Measurements from ENCODE around the gene PHC2.

DNA sequence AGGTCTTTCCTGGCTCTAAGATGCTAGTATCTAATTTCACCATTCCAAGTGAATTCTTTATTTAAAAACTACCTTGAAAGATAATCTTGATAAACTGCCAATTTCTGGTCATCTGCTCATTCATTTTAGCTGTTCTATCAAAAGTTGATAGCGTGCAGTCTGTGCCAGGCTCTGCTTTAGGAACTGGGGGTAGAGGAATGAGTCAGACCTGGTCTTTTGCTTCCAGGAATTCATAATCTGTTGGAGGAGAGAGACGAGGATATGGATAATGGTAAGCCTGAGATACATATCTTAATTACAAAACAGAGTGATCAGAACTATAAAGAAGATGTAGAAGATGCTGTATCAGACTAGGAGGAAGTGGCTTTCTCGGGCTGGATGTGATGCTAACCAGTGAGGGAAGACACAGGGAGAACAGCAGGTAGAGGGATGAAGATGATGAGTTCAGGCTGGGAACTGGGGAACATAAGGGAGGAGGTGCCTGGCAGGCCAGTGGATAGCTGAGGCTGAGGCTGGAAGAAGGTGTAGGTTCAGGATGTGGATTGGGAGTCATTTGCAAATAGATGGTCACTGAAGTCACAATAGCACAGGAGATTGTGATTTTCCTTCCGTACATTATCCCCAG, 12.3 kb upstream of the PHC2 start:
- TF ChIP-seq, protein P1, sequence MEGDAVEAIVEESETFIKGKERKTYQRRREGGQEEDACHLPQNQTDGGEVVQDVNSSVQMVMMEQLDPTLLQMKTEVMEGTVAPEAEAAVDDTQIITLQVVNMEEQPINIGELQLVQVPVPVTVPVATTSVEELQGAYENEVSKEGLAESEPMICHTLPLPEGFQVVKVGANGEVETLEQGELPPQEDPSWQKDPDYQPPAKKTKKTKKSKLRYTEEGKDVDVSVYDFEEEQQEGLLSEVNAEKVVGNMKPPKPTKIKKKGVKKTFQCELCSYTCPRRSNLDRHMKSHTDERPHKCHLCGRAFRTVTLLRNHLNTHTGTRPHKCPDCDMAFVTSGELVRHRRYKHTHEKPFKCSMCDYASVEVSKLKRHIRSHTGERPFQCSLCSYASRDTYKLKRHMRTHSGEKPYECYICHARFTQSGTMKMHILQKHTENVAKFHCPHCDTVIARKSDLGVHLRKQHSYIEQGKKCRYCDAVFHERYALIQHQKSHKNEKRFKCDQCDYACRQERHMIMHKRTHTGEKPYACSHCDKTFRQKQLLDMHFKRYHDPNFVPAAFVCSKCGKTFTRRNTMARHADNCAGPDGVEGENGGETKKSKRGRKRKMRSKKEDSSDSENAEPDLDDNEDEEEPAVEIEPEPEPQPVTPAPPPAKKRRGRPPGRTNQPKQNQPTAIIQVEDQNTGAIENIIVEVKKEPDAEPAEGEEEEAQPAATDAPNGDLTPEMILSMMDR (IDR thresholded peaks at IDR 0.05), result no peak
- TF ChIP-seq POLR2A (IDR thresholded peaks at IDR 0.05), result no peak

Measured in lower leg skin (tissue), 3 donors.